Activated naive CD4-positive, alpha-beta T cell treated with anti-CD3 and anti-CD28 coated beads, Interleukin-2, amount 50 U/mL, for 72 hours (primary cell): ENCODE data around the gene SESTD1. TPM values are rescaled to one million over a fixed set of nuclear protein-coding genes. Genes with fewer than 3 reads are reported as not detected.
A peak's percentile ranks its signal among the peaks of the same experiment; 100 is the strongest.

Experiments
- ATAC-seq, 2 donors: fragments of 150-1000 bp; cut with Tn5 transposase; 2 replicates each; pipeline ENCODE4 v1.10.0; 2021; ENCODE audit warnings: mild to moderate bottlenecking in 2 of 2, moderate library complexity in 2 of 2
- DNase-seq, 2 donors: peaks; one replicate each; pipeline ENCODE4 v3.0.0; 2021 to 2022; ENCODE audit warnings: low spot score in 2 of 2
- H3K27ac Mint-ChIP-seq, 2 donors: one replicate each; pipeline ENCODE4 v1.8.0; 2022; ENCODE audit warnings: mild to moderate bottlenecking in 2 of 2, mixed read lengths in 2 of 2
- H3K36me3 Mint-ChIP-seq, 2 donors: one replicate each; pipeline ENCODE4 v1.8.0; 2022; ENCODE audit warnings: mixed read lengths in 2 of 2
- H3K9me3 Mint-ChIP-seq, 2 donors: one replicate each; pipeline ENCODE4 v1.8.0; 2022; ENCODE audit warnings: mixed read lengths in 2 of 2
- total RNA-seq, 2 donors: library from RNA; stranded (reverse); gene quantifications; one replicate each; pipeline ENCODE4 v1.2.3, GENCODE V29; 2022

Gene SESTD1
- total RNA-seq, 2 donors from 2014 or later, result 15.4 to 16.0 TPM

DNA sequence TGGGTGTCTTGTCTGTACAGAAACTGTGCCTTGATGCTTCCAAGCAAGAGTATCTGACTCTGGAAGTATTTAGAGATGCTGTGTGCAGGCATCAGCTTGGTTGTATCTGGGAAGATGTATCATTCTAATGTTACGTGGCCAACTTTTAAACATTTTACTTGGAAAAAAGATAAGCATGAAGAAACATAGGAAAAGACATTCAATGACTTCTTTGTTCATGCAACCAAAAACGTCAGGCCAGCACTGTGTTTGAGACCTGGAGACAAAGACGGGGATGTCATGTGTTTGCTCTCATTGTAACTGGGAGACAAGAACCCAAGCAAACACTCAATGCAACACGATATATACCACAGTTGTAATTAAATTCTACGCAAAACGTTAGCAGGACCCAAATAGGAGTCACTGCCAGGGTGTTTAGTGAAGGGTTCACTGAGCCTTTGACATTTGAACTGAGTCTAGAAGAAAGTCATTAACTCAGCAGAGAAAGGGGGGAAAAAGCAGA lies 8.9 kb upstream of the SESTD1 start:
- ATAC-seq (no peak), DNase-seq (no peak)
- Mint-ChIP-seq H3K36me3 (peaks cover 0 to 4% of the 10 kb centered on the region in 2 donors), H3K27ac (no peak overlapping the region), H3K9me3 (no peaks in the 10 kb centered on the region)

DNA sequence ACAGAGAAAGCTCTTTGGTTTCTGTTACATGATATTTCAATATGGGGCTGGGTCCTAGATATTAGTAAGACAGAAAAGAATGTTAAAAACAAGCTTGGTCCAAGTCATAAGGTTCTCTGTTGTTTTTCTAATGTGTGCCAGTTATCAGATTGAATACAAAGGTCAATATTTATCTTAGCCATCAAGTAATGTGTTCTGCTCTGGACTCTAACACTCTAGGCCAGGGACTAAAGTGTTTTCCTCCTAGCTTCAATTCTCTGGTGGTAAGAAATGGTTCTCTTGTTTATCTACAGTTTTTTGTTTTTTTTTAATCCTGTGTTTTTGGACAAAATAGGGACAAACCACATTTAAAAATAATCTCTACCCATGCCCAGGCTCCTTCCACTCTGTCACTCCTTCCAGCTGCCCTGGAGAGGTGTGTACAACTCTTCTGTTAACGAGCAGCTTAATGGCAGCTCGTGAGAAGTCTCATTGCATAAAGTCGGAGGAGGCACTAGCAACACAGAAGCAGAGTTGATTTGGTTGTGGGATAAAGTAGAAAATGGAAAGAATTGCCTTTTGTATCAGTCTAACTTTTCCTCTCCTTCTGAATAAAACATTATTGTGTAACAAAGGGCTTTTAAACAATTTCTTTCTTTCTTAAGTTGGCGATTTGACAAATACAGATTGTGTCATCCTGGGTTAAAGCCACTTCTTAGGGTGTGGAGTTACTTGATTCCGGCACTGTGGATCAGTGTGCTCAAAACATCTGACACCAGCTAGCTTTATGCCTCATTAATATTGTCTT lies 8.0 kb upstream of the SESTD1 start:
- H3K36me3 Mint-ChIP-seq, result no peaks in the 10 kb centered on the region
- no peak overlapping the region for H3K27ac Mint-ChIP-seq
- DNase-seq, result no peak
- no peak for ATAC-seq
- H3K9me3 Mint-ChIP-seq, result no peaks in the 10 kb centered on the region

DNA sequence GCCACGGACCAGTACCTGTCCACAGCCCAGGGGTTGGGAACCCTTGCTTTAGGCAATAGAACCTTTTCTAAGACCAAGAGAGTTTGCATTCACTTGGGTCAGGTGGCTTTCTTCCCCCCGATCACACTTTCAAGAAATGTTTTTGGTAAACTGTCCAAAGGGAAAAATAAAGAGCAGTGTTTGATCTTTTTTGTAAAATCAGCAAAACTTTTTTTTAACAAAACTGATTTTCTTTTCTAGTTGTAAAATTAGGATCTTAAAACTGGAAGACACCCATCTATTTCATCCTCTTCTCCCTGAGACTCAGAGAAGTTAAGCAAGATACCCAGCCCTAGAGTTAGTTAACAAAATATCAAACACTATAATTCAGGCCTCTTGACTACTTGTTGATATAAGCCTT lies 6.1 kb upstream of the SESTD1 start:
- Mint-ChIP-seq H3K9me3 (no peaks in the 10 kb centered on the region), H3K36me3 (peaks cover 0 to 5% of the 10 kb centered on the region in 2 donors), H3K27ac (no peak overlapping the region)
- ATAC-seq (no peak), DNase-seq (no peak)

DNA sequence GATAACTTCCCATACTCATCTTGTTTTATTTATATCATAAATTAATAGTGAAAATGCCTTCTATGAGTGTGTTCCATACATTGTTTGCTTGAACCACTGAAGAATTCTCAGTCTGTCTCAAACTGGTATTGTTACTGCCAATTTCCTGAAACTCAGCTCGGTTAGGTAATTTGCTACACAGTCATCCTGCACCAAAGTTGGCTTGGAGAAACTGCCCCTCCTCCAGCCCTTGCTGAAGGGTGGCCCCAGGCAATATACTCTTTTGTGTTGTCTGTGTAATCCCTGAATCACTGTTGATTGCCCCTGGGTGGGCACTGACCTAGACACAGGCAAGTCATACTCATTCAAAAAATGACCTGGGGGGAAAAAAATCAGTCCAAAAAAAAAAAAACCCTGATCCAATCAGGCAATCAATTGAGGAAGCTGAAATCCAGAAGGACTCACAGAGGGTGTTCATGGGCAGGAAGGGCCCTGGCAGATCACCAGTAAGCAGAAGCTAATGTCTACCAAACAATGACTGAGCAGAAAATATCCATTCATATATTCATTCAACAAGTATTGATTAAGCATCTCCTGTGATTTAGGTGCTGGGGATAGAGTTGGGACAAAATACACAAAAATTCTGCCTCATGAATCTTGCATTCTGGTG lies 3.8 kb upstream of the SESTD1 start:
- peak in 1 of 2 donors; percentile 53 for DNase-seq
- no peaks in the 10 kb centered on the region for H3K9me3 Mint-ChIP-seq
- peaks cover 0 to 14% of the 10 kb centered on the region in 2 donors for H3K36me3 Mint-ChIP-seq
- no peak overlapping the region for H3K27ac Mint-ChIP-seq
- peak; percentile 6 to 85 for ATAC-seq

DNA sequence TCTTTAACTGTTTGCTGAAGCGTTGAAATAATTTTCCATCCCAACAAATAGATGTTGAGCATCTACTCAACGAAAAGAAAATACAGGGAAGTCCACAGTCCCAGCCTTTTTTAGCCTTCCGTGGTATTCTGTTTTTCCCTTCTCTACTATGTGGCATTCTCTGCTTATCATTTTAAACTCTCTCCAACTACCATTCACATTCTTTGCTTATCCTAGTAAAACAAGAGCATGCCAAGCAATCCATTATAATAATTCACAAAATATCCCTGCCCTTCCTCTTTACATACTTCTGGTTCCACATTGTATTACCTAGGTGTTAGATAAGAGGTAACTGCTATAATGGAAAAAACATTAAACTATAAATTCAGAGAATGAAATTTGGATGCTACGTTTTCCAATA lies 1.6 kb upstream of the SESTD1 start:
- ATAC-seq (no peak), DNase-seq (no peak)
- Mint-ChIP-seq H3K27ac (no peak overlapping the region), H3K9me3 (no peaks in the 10 kb centered on the region), H3K36me3 (peaks cover 4 to 14% of the 10 kb centered on the region in 2 donors)

DNA sequence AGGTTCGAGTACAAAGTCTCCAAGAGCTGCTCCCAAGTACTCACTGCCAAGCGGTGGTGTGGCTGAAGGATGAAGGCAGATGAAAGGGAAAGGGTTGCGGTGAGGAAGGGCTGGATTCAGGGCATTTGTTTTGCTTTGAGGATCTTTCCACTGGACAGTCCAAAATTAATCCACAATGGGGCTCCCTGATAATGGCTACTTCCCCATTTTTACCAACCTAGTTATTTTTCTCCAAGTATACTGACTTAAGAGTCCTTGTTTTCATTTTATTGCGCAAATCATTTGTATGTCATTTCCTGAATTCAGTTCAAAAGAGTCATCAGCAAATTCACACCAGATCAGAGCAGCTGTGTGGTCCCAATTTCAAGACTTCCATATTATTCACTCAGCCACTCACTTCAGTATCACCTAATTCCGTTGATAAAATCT lies 464 bp upstream of the SESTD1 start:
- H3K36me3 Mint-ChIP-seq, result peaks cover 10 to 14% of the 10 kb centered on the region in 2 donors

DNA sequence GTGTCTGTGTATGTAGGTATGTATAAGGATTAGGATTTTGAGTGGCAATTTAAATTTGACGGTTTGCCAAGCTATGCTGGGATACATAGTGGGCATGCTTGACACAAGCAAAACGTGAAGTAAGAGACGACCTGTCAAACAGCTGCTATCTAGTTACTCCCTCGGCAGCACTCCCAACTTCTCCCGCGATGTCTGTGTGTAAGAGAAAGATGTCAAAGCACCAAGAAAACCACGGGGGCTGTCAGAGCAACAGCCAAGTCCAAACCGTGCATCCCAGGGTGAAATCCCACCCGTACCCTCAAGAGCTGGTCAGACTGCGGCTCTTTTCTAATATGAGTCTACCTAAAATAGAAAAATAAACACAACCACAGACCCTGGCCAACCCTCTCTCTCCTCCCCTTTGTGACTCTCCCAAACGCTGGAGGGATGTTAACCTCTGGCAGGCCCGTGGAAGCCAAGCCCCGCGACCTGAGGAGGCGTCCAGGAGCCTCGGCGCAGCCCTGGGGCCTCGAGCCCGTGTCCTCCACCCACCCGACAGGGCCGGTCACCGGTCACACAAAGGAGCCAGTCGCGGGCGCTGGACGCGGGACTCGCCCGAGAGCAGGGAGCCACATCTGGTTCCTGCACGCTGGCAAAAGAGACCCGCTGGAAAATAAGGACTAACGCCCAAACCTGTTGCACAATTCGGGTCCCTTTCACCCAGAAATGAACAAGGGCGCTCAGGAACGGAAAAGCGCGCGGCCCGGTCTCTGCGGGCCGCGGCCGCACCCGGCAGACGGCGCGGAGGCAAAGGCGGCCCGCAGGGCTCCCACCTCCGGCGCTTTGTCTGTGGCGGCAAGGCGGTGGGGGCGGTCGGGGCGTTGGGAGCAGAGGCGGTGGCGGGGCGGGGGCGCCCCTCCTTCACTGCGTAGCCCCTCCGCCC lies 925 bp downstream of the SESTD1 start:
- peak in 1 of 2 donors; percentile 22 for DNase-seq
- H3K9me3 Mint-ChIP-seq, result no peaks in the 10 kb centered on the region
- H3K36me3 Mint-ChIP-seq, result peaks cover 10 to 14% of the 10 kb centered on the region in 2 donors
- peak; percentile 14 to 52 for ATAC-seq
- H3K27ac Mint-ChIP-seq, result peak overlapping the region; percentile 47 to 68

More for the DNA sequence above, 464 bp upstream of the SESTD1 start:
- no peak for DNase-seq
- Mint-ChIP-seq H3K27ac (peak overlapping the region in 1 of 2 donors; percentile 4), H3K9me3 (no peaks in the 10 kb centered on the region)
- ATAC-seq, result no peak

DNA sequence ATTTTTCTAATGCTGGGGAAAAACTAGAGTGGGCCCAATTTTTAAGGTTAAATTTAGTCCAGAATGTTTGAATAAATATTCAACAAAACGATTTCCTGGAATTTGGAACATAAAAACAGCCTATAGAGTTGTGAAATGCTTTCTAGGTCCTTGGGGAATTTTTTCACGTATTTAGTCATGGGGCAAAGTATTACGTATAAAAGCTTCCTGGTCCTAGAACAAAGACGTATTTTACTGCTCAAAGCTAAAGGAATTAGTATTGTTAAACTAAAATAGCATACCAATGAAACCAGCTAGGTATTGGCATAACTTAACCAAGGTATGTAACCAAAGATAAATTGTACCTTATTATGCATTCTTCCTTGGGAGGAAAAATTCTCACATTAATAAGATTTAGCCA lies 1.6 kb downstream of the SESTD1 start:
- Mint-ChIP-seq H3K9me3 (no peaks in the 10 kb centered on the region), H3K36me3 (peaks cover 10 to 14% of the 10 kb centered on the region in 2 donors), H3K27ac (no peak overlapping the region)
- ATAC-seq (no peak), DNase-seq (no peak)

DNA sequence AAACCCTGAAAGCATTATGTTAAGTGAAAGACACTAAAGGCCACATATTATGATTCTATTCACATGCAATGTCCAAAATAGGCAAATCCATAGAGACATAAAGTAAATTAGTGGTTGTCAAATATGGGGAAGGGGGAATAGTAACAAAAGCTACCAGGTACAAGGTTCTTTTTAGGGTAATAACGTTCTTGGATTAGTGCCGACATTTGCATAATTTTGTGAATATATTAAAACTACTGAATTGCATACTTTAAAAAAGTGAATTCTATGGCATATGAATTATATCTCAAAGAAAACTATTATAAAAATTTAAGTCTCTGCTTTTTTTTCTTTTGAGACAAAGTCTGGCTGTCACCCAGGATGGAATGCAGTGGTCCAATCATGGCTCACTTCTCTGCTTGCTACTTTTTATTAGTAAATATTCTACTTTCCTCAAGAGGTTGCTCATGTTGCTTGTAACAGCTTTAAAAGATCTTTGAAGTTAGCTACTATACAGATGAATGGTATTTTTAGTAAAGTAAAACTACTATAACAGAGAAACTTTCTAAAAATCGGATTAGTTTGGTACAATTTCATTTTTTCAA lies 2.5 kb downstream of the SESTD1 start:
- DNase-seq (no peak), ATAC-seq (no peak)
- Mint-ChIP-seq H3K36me3 (peaks cover 10 to 14% of the 10 kb centered on the region in 2 donors), H3K9me3 (no peaks in the 10 kb centered on the region), H3K27ac (no peak overlapping the region)

DNA sequence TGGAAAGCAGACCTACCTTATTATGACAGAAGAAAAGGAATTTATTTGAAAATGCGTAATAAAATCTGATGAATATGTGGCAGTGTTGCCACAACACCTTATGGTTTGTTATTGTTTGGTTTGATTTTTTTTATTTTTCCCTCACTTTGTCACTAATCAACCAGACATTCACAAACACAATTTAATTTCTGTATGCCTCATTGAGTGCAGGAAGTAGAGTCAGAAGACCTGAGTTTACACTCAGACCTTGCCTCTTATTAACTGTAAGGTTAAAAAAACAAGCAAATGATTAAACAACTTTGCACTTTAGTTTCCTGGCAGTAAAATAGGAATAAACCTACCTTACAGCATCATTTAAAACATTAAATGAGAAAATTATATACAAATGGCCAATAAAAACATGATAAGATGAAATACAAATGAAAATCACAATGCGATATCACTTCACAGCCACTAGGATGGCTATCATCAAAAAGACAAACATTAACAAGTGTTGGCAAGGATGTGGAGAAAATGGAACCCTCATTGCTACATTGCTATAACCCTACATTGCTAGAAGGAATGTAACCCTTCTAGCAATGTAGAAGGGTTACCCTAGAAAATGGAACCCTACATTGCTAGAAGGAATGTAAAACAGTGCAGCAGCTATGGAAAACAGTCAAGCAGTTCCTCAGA lies 3.3 kb downstream of the SESTD1 start:
- Mint-ChIP-seq H3K9me3 (peaks cover 0 to under 1% of the 10 kb centered on the region in 2 donors), H3K27ac (no peak overlapping the region), H3K36me3 (peaks cover 11 to 14% of the 10 kb centered on the region in 2 donors)
- DNase-seq (no peak), ATAC-seq (no peak)

DNA sequence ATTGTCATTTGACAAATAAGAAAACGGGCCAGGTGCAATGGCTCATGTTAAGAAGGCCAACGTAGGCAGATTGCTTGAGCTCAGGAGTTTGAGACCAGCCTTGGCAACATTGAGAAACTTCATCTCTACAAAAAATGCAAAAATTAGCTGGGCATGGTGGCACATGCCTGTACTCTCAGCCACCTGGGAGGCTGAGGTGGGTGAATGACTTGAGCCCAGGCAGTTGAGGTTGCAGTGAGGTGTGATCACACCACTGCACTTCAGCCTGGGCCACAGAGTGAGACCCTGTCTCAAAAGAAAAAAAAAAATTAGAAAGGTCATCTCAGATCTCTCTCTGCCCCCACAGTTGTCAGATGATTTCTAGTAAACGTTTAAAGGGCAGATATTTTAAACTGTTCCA lies 4.4 kb downstream of the SESTD1 start:
- no peak for ATAC-seq
- Mint-ChIP-seq H3K36me3 (peaks cover 4 to 16% of the 10 kb centered on the region in 2 donors), H3K27ac (no peak overlapping the region), H3K9me3 (peaks cover 0 to 5% of the 10 kb centered on the region in 2 donors)
- no peak for DNase-seq

DNA sequence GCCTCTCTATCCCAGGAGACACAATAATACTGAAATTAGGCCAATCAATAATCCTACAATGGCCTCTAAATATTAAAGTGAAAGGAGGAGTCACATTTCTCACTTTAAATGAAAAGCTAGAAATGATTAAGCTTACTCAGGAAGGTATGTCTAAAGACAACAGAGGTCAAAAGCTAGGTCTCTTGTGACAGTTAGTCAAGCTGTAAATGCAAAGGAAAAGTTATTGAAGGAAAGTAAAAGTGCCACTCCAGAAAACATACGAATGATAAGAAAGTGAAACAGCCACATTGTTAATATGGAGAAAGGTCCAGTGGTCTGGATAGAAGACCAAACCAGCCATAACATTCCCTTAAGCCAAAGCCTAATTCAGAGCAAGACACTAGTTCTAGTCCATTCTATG lies 9.5 kb downstream of the SESTD1 start:
- H3K9me3 Mint-ChIP-seq, result peaks cover 0 to 9% of the 10 kb centered on the region in 2 donors
- DNase-seq (no peak), ATAC-seq (no peak)
- peak overlapping the region in 1 of 2 donors; percentile 9 for H3K27ac Mint-ChIP-seq
- H3K36me3 Mint-ChIP-seq, result peaks cover 0 to 12% of the 10 kb centered on the region in 2 donors

DNA sequence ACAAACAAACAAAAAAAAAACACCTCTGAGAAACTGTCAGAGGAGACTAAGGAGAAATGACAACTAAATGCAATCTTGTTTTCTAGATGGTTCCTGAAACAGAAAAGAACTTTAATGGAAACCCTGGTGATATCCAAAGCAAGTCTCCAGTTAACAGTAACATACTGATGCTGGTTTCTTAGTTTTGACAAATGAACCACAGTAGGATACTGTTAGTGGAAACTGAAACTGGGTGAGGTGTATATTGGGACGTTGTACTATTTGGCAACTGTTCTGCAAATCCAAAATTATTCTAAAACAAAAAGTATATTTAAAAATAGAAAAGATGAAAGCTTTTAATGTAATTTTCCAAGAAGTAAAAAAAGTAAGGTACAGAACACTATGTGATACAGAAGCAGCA lies 11.4 kb downstream of the SESTD1 start:
- Mint-ChIP-seq H3K36me3 (peaks cover 0 to 21% of the 10 kb centered on the region in 2 donors), H3K27ac (peak overlapping the region; percentile 48 to 83), H3K9me3 (peaks cover 0 to 9% of the 10 kb centered on the region in 2 donors)
- no peak for DNase-seq
- ATAC-seq, result peak; percentile 48 to 65

DNA sequence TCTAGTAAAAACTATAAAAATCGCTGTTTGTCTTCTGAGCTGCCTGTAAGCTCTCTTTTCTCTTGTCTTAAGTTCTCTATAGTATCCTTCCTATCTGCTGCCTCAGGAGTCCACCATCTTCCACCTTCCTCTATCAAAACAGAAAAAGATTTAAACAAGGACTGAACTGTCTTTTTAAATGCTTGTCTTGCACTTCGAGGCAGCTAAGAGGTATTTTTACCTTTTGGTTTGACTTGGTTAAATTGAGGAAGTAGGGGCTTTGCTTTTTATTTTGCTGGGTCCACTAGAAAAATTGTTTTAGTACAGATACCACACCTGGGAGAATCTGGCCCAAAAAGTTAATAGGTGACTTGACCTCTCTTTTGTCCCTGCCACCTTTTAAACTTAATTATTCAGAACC lies 12.2 kb downstream of the SESTD1 start:
- DNase-seq (no peak), ATAC-seq (no peak)
- peaks cover 0 to 21% of the 10 kb centered on the region in 2 donors for H3K36me3 Mint-ChIP-seq
- H3K9me3 Mint-ChIP-seq, result peaks cover 0 to 9% of the 10 kb centered on the region in 2 donors
- peak overlapping the region; percentile 48 to 83 for H3K27ac Mint-ChIP-seq

DNA sequence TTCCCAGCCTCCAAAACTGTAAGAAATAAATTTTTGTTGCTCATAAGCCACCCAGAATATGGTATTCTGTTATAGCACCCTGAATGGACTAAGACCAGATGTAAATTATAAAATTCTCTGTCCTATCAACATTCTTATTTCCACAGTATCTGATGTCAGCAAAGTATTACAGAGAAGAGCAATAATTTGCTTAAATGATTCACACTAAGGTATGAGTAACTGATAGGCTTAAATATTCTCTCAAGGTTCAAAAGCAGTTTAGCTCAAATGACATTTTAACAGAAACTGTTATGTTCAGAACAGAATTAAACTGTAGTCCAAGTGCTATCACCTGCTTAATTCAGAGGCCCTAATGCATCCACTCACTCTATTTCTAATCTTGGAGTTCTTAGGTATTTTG lies 12.8 kb downstream of the SESTD1 start:
- H3K9me3 Mint-ChIP-seq, result peaks cover 0 to 9% of the 10 kb centered on the region in 2 donors
- H3K27ac Mint-ChIP-seq, result peak overlapping the region in 1 of 2 donors; percentile 83
- ATAC-seq, result peak; percentile 22 to 54
- DNase-seq, result no peak
- H3K36me3 Mint-ChIP-seq, result peaks cover 0 to 21% of the 10 kb centered on the region in 2 donors
